ENCODE measurements around the gene TAF11L2.
"Not testable (repeated sequence)": the region's sequence is repeated elsewhere in the genome, so short reads cannot be mapped to it uniquely, and the experiment has no call there.

DNA sequence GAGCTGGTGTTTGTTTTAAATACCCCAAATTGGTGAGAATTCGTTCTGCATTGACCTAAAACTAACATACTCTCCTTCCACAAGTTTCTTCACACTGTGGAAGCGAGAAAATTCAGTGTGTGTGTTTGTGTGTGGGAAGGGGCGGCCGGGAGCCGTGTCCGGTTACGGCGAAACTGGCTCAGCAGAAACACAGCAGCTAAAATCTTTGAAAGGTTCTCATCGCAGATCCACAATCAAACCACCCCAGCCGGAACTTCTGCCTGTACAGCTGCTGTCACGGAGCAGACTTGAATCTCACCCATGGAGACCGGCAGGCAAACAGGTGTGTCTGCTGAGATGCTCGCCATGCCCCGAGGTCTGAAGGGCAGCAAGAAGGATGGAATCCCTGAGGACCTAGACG is 23.5 kb downstream of the TAF11L2 start, which contains the start of gene TAF11L4:
- TF ChIP-seq, protein P1, sequence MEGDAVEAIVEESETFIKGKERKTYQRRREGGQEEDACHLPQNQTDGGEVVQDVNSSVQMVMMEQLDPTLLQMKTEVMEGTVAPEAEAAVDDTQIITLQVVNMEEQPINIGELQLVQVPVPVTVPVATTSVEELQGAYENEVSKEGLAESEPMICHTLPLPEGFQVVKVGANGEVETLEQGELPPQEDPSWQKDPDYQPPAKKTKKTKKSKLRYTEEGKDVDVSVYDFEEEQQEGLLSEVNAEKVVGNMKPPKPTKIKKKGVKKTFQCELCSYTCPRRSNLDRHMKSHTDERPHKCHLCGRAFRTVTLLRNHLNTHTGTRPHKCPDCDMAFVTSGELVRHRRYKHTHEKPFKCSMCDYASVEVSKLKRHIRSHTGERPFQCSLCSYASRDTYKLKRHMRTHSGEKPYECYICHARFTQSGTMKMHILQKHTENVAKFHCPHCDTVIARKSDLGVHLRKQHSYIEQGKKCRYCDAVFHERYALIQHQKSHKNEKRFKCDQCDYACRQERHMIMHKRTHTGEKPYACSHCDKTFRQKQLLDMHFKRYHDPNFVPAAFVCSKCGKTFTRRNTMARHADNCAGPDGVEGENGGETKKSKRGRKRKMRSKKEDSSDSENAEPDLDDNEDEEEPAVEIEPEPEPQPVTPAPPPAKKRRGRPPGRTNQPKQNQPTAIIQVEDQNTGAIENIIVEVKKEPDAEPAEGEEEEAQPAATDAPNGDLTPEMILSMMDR (conservative IDR thresholded peaks at IDR 0.05; ENCODE audit: low read depth, low read length), result not testable (repeated sequence)
- TF ChIP-seq EZH2 (IDR thresholded peaks at IDR 0.05; ENCODE audit: borderline replicate concordance, low read depth, low read length, poor library complexity, severe bottlenecking), result not testable (repeated sequence)

Data from A673 (cell line).